ENCODE data around the gene TRIM3.
A peak's percentile ranks its signal among the peaks of the same experiment; 100 is the strongest.

TRIM3 gene

DNA sequence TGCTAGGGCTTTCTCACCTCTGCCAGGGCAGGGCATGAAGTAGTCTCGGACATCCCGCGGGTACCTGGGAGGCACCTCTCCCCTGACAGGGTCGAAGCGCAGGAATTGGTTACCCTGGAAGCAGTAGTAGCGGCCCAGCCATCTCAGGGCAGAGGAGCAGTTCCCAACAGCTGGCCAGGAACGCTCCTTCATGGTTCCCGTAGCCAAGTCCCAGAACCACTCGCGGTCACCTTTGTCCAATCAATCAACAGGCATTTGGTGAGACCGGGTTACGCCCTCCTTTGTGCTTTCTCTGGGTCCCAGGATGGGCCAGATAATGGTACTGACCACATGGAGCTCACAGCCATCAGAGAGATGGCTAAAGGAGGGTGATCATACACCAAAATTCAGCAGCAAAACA is 36.3 kb downstream of the TRIM3 start:
- no peak for DNase-seq

- DNase-seq, result no peak
Measured at GRCh38 chr11:6433998-6434660, 39.6 kb downstream of the TRIM3 start.

DNA sequence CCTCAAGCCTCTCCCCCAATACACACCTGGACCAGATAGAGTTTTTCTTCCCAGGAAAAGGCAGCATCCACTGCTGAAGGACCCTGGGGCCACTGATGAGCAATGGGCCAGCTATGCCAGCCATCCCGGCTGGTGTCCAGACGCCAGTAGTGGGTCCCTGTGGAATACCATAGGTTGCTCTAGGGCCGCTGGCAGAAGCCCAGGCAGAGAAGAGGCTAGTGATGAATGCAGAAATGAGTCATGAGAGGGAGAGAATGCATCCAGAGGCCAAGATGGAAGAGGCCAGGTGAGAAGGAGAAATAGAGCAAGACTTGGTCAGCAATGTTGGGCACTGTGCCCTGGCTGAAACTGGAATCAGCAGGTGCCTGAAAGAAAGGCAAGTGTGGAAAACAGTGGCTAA is 41.9 kb downstream of the TRIM3 start:
- DNase-seq, result no peak

DNA sequence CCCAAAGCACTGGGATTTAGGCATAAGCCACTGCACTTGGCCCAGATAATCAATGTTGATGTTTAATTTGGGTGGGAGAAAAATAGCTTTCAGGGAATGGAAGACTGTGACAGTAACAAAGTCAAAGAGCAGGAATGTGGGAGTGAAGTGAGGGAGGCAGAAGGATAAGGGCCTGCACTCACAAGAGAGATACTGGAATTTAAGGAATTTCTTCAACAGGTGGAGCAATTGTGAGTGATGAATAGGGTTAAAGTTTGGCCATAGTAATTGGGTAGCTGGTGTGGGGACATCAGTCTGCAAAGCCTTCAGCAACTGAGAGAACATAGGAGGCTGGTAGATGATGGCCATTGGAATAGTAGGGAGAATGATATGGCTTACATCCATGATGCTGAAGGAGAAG is 46.2 kb downstream of the TRIM3 start:
- no peak for DNase-seq

DNA sequence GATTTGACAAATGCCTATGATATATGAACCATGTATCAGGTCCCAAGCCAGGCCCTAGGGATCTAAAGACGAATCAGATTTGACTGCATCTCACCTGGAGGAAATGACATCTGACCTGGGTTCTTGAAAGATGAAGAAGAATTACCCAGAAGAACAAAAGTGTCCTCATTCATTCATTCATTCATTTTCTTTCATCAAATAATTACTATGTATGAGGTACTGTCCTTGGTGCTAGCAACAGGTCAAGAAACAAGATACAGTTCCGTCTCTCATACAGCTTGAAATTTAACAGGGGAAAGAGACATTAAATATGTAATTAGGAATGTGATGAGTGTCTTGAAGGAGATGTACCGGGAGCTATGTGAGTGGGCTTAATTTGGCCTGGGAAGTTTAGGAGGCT is 53.1 kb downstream of the TRIM3 start:
- no peak for DNase-seq

- peak; percentile 64 for DNase-seq
Measured at GRCh38 chr11:6419009-6419631, 54.6 kb downstream of the TRIM3 start, which contains the start of gene APBB1. Gene APBB1 (minus strand): TSS chr11:6419094. CDS start chr11:6411347, 7,747 bp downstream.

- no peak for DNase-seq
Measured at GRCh38 chr11:6418557-6419008, 55.2 kb downstream of the TRIM3 start.

DNA sequence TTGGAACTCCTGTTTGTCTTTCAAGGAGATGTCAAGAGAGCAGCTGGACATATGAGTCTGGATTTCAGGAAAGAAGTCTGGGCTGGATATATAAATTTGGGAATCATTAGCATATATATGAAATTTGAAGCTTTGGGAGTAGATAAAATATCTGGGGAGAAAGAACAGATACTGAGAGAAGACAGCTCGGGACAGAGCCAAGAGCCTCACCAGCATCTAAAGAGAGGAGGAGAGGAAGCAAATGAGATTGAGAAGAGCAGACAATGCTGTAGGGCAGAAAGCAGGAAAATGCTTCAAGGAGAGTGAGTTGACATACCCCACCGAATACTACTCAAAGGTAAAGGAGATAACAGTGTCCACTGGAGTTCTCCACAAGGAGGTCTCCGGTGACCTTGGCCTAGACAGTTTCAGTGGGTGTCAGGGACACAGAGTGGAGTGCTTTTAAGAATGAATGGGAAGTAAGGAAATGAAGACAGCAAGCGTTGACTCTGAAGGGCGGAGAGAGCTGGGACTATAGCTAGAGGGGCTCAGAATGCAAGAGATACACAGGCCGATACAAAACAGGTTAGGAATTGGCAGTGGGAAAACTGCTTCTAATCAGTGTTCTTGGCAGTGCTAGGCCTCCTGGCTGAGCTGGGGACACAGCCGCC is 55.7 kb downstream of the TRIM3 start:
- DNase-seq, result peak; percentile 18

DNA sequence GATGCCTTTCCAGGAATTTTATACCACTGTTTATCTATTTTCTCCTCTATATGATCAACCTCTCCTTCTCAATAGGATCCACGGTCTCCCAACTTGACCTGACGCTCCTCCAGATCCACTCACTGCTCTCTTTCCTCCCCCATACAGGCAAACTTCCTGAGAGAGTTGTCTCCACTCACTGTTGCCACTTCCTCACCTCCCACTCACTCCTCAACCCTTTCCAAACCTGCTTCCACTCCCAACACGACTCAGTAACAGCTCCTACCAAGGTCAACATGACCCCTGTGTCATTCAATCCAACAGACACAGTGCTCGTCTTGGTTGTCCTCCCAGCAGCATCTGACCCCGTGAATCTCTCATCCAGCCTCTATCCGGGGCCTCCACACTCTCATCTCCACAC is 57.9 kb downstream of the TRIM3 start:
- no peak for DNase-seq

DNA sequence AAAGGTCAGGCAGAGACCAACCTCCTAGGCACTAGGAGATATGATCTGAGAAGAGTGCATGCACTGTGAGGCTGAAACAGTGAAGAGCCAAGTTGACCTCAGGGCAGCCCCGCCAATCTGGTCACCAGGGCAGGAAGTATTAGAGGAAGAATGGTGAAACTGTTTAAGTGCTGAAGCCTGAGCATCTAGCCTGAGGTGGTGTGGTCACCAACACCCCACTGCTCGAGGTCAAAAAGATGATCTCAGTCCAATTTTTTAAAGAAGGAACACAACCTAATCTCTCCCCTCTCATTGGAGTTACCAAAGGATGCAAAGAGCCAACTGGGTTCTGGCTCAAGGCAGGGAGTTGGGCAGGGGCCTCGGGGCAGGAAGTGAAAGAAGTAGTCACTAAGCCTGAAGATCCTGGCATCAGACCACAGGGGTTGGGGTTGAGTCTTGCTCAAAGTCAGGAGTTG is 58.8 kb downstream of the TRIM3 start:
- no peak for DNase-seq

GRCh38 chr11:6413791-6414201 is 59.9 kb downstream of the TRIM3 start:
- DNase-seq, result no peak

GRCh38 chr11:6411594-6412031 is 62.1 kb downstream of the TRIM3 start:
- no peak for DNase-seq

- no peak for DNase-seq
Measured at GRCh38 chr11:6410695-6411430, 62.9 kb downstream of the TRIM3 start.

- DNase-seq, result no peak
Measured at GRCh38 chr11:6406370-6406769, 67.4 kb downstream of the TRIM3 start.

DNA sequence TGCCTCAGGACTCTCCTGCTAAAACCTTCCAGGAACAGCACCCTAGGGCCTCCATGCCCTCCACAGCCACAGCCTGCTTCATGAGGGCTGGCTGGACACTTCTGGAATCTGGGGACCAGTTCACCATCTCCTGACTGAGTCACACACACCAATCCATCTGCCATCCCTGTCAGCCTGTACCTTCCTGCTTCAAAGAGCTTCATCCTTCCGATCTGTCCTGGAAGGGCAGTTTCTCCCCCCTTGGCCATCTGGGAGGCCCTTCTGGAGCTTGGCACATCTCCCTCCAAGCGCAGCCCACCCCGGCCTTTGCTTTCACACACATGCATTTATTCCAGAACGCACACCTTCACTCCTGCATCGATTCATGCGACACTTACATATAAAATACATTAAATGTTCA is 67.9 kb downstream of the TRIM3 start:
- DNase-seq, result no peak

GRCh38 chr11:6405052-6405667 is 68.6 kb downstream of the TRIM3 start:
- peak; percentile 41 for DNase-seq

GRCh38 chr11:6404342-6405051 is 69.2 kb downstream of the TRIM3 start:
- DNase-seq, result no peak

GRCh38 chr11:6403539-6403938 is 70.2 kb downstream of the TRIM3 start:
- DNase-seq, result no peak

GRCh38 chr11:6402561-6402981 is 71.2 kb downstream of the TRIM3 start:
- no peak for DNase-seq

DNA sequence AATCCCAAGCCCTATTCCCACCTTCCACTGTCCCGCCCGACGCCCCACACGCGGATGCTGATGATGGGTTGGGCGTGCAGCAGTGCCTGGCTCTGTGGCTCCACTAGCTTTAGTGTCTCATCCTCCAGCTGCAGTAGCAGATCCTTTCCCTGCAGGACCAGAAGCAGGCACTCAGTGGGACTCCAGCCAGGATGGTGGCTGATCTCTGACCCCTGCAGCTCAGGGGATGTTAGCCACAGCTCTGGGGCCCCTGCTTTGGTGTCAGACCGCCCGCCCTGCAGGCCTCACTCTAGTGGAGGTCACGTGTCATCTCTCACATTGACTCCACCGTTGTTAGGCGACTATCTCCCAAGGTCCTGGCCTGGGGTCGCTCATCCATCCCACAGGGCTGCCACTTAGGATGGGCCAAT is 71.7 kb downstream of the TRIM3 start:
- DNase-seq, result no peak

- DNase-seq, result no peak
Measured at GRCh38 chr11:6401464-6401863, 72.3 kb downstream of the TRIM3 start.
